Nucleus accumbens (tissue), 56 donors: ENCODE data around the gene C16orf92.

ENCODE experiments used
- DNase-seq, 56 donors: peaks; one replicate each; lab custom pipeline; 2025; lab: John Stamatoyannopoulos, UW

C16orf92 gene

DNA sequence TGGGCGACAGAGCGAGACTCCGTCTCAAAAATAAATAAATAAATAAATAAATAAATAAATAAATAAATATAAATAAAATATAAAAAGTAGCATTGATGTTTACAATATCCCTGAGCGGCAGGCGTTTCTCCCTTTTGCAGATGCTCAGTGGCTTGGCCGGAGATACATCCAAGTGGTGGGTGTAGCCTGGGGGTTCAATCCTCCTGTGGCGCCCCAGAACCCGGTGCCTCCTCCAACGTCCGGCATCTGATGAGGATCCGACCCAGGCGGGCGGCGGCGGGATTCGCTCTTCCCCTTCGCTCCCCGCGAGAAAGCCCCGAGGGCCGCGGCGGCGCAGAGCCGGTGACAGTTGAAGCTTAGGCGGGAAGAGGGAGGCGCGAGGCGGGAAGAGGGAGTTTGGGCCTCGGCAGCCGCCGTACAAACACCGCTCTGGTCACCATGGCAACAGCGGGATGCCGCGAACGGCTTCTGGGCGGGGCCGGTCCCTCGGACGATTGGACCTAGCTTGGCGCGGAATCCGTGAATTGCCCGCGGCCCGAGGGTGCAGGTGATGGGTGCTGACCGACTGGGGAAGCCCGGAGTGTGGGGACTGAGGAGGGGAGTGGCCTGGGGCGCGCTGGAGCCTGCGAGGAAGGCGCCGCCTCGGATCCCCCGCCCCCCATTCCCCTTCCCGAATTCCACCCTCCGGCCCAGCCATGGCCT lies 29.8 kb downstream of the C16orf92 start:
- peak in 55 of 56 donors; percentile 42 to 92 (median 80) for DNase-seq

DNA sequence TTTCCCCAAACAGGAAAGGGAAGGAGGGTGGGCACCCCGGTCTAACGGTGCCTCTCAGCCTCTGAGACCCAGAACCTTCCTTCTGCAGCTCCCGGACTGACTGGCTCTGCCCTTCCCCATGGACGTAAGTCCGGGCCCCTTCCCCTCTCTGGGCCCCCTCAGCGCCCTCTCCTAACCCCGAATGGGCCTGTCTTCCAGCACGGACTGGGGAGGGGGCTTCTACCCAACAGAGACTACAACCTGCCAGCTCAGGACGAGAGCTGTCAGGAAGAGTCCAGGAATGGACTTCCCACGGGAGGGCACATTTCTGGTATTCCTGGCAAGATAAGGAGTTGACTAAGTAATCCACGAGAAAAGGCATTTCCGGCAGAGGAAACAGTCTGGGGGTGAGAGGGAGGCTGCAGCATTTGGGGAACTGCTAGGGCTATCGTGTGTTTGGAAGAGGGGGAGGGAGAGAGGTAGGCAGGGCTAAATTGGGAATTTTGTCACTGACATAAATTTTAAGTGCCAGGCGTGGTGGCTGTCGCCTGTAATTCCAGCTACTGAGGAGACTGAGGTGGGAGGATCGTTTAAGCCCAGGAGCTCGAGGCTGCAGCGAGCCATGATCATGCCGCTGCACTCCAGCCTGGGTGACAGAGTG lies 30.5 kb downstream of the C16orf92 start:
- DNase-seq, result peak in 1 of 56 donors; percentile 48

DNA sequence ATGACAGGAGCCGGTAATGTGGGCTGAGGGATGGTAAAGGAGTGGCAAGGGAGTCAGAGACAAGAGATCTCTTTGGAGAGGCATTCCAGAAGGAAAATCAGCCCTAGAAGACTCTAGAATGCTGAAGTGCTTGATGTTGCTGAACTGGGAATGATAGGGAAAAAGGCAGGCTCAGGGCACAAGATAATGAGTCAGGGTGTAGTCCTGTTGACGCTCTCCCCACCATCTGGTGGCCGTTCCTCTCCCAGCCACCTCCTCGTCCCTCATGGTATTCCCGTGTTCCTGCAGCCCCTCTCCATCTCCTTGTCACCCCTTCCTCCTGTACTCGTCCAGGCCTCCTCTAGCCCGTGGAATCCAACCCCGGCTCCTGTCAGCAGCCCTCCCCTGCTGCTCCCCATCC lies 31.5 kb downstream of the C16orf92 start:
- no peak for DNase-seq

- peak in 1 of 56 donors; percentile 12 for DNase-seq
Observed at GRCh38 chr16:30054959-30055553, 32.1 kb downstream of the C16orf92 start.

GRCh38 chr16:30060346-30060745 lies 37.3 kb downstream of the C16orf92 start:
- DNase-seq, result no peak

- peak in 1 of 56 donors; percentile 3 for DNase-seq
Observed at GRCh38 chr16:30060836-30061554, 38.0 kb downstream of the C16orf92 start.

- peak in 3 of 56 donors; percentile 44 to 58 (median 45) for DNase-seq
Observed at GRCh38 chr16:30063278-30063892, 40.4 kb downstream of the C16orf92 start.

DNA sequence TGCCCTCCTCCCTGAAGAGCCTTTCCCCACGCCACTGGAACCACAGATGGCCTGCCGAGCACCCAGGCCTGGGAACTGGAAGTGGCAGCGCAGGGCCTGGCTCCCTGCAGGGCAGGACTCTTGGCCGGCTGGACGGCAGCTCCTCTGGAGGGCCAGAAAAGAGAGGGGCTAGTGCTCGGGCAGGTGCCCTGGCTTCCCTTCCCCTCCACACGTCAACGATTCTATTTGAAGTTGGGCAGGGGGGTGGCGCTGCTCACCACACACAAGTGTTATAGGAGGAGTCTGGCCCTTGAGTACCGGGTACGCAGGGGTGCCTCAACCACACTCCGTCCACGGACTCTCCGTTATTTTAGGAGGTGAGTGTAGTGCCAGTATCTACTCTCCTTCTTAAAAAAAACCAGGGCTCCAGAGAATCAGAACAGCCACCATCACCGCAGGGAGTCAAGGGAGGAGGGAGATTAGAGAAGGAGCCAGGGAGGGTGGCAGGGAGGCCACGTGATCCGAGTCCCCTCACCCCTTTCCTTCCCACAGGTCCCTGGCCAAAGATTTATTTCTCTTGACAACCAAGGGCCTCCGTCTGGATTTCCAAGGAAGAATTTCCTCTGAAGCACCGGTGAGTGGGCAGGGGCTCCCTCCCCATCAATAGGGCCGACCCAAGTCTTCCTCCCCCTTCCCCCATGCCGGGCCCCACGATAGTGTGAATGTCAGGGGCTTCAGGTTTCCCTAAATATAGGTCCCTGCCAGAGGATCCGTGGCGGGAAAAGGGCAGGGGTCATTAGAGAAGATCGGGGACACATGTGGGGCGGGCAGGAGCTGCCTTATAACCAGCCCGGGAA lies 41.1 kb downstream of the C16orf92 start:
- DNase-seq, result peak in 54 of 56 donors; percentile 14 to 85 (median 74)

GRCh38 chr16:30064729-30065101 lies 41.7 kb downstream of the C16orf92 start:
- peak in 7 of 56 donors; percentile 49 to 85 (median 61) for DNase-seq

GRCh38 chr16:30065102-30065942 lies 42.3 kb downstream of the C16orf92 start, which contains the start of gene ALDOA:
ALDOA (plus strand) TSS chr16:30065760; CDS start chr16:30066898, 1,138 bp downstream.
- peak; percentile 78 to 100 (median 97) for DNase-seq

GRCh38 chr16:30065943-30066760 lies 43.2 kb downstream of the C16orf92 start:
- peak in 6 of 56 donors; percentile 40 to 85 (median 52) for DNase-seq

GRCh38 chr16:30066761-30067583 lies 44.0 kb downstream of the C16orf92 start:
- peak in 20 of 56 donors; percentile 5 to 51 (median 18) for DNase-seq

- no peak for DNase-seq
Observed at GRCh38 chr16:30067584-30067916, 44.6 kb downstream of the C16orf92 start.

DNA sequence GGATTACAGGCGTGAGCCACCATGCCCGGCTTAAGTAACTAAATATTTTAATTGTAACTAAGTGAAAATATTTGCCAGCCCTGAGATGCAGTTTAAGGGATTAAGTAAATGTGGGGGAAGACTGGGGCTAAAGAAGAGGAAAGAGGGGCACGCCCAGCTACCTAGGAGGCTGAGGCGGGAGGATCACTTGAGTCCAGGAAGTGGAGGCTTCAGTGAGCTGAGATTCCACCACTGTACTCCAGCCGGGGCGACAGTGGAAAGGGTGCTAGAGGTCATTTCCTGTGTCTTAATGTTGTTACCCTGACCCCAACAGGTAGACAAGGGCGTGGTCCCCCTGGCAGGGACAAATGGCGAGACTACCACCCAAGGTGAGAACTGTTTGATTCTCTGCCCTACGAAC lies 45.3 kb downstream of the C16orf92 start:
- no peak for DNase-seq

- peak in 4 of 56 donors; percentile 6 to 19 (median 13) for DNase-seq
Observed at GRCh38 chr16:30068750-30069610, 46.0 kb downstream of the C16orf92 start.
